SK-N-MC (cell line): ENCODE results near the gene TNFRSF18.

Experiments used
- DNase-seq: peaks from one replicate; pipeline ENCODE4 v3.0.0-alpha.2; 2011; ENCODE audit warnings: low read depth, low spot score
- H3K27ac ChIP-seq: fragments of 200-600 bp; sonication (generic); 2 replicates; pipeline ENCODE4 v1.5.1; 2016; ENCODE audit warnings: mixed run types
- H3K36me3 ChIP-seq: fragments of 200-600 bp; sonication (generic); 2 replicates; pipeline ENCODE4 v1.6.1; 2017; ENCODE audit warnings: antibody characterized with exemption, low read length, mixed read lengths; ENCODE audit not compliant: insufficient read depth
- H3K4me3 ChIP-seq: fragments of 200-600 bp; sonication (generic); 2 replicates; pipeline ENCODE4 v1.5.1; 2016
- H3K9ac ChIP-seq: fragments of 200-600 bp; sonication (generic); 2 replicates; pipeline ENCODE4 v1.8.0; 2017; ENCODE audit warnings: mixed run types, mixed read lengths; ENCODE audit not compliant: insufficient read length
- H3K9me3 ChIP-seq: fragments of 200-600 bp; sonication (generic); 2 replicates; pipeline ENCODE4 v1.6.1; 2017; ENCODE audit warnings: low read depth, mild to moderate bottlenecking, antibody characterized with exemption, low read length, moderate library complexity, mixed read lengths
- EZH2 ChIP-seq: fragments of 200-600 bp; sonication (generic); IDR thresholded peaks from one replicate; pipeline ENCODE4 v1.6.1; 2017; ENCODE audit warnings: antibody characterized with exemption
- FOXP2 ChIP-seq: optimal IDR thresholded peaks from 2 replicates; pipeline ENCODE3; 2011; ENCODE audit warnings: mild to moderate bottlenecking, moderate library complexity; ENCODE audit not compliant: insufficient read depth; ENCODE audit errors: extremely low read length, control extremely low read depth
- POLR2AphosphoS5 ChIP-seq: IDR thresholded peaks from 2 replicates; pipeline ENCODE4 v1.6.1; 2012; ENCODE audit warnings: mild to moderate bottlenecking, low read depth, low read length, borderline replicate concordance

The TNFRSF18 gene

DNA sequence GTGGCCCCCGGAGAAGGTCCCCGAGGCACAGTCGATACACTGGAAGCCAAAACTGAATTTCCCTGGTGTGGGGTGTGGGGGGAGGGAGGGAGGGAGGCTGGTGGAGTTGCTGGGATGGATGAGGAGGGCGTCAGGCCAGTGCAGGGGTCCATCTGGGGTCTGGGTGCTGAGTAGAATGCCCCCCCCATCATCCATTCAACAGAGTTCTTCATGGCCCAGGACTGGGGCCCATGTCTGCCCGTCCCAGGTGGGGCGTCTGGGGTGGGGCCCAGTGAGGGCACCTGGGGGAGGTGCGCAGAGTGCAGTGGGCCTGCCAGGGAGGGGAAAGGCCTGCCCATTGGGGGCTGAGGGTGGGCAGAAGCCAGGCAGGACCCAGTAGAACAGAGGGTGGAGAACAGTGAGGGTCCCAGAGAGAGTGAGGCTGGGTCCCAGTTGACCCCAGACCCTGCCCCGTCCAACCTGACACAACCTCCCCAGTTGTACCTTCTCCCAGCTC is 1.9 kb downstream of the TNFRSF18 start:
- DNase-seq: no peak
- no peaks in the 10 kb centered on the region for H3K9me3 ChIP-seq
- TF ChIP-seq EZH2: no peak
- TF ChIP-seq POLR2AphosphoS5: no peak
- TF ChIP-seq FOXP2: no peak
- H3K9ac ChIP-seq: no peak overlapping the region
- H3K36me3 ChIP-seq: no peaks in the 10 kb centered on the region
- H3K27ac ChIP-seq: no peak overlapping the region
- H3K4me3 ChIP-seq: no peak overlapping the region

DNA sequence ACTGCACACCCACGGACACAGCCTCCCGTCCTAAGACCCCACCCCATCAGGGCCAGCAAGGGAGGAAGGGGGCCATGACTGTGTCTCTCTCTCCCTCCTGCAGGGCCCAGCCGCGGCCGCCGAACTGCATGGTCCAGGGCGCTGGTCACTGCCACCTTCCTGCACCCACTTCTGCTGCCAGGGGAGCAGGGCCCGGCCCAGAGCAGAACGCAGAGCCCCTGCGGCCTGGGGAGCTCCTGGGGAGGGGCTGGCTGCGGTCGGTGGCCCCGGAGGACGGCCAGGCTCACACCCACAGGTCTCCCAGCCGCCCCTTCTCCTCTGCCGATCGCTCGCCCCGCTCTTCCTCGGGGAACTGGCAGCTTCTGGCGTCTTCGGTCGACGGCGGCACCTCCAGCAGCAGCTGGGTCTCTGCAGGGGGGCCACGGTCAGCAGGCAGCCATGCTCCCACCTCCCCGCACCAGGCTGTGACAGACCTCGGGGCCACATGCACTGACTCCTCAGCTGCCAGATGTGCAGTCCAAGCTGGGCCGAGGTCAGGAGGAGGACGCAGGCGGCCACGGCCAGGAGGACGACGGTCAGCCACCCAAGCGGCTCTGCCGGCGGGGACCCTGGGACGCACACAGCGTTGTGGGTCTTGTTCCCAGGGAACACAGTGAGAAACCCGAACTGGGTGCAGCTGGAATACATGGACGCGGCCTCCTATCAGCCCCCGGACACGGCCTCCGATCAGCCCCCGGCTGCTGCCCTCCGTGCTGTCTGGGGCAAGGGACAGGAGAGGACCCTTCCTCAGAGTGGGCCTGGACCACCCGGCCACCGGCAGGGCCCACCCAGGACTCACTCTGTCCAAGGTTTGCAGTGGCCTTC is 2.6 kb downstream of the TNFRSF18 start:
- Histone ChIP-seq H3K4me3 (no peak overlapping the region), H3K36me3 (no peaks in the 10 kb centered on the region), H3K9me3 (no peaks in the 10 kb centered on the region), H3K27ac (no peak overlapping the region), H3K9ac (no peak overlapping the region)
- DNase-seq: no peak
- no peak for TF ChIP-seq POLR2AphosphoS5

- H3K9me3 ChIP-seq: no peaks in the 10 kb centered on the region
- no peak for DNase-seq
- no peaks in the 10 kb centered on the region for H3K36me3 ChIP-seq
- no peak overlapping the region for H3K9ac ChIP-seq
- no peak overlapping the region for H3K4me3 ChIP-seq
- no peak overlapping the region for H3K27ac ChIP-seq
- TF ChIP-seq FOXP2: no peak
- TF ChIP-seq POLR2AphosphoS5: no peak
- no peak for TF ChIP-seq EZH2
Measured at GRCh38 chr1:1202831-1203560, 3.4 kb downstream of the TNFRSF18 start.

DNA sequence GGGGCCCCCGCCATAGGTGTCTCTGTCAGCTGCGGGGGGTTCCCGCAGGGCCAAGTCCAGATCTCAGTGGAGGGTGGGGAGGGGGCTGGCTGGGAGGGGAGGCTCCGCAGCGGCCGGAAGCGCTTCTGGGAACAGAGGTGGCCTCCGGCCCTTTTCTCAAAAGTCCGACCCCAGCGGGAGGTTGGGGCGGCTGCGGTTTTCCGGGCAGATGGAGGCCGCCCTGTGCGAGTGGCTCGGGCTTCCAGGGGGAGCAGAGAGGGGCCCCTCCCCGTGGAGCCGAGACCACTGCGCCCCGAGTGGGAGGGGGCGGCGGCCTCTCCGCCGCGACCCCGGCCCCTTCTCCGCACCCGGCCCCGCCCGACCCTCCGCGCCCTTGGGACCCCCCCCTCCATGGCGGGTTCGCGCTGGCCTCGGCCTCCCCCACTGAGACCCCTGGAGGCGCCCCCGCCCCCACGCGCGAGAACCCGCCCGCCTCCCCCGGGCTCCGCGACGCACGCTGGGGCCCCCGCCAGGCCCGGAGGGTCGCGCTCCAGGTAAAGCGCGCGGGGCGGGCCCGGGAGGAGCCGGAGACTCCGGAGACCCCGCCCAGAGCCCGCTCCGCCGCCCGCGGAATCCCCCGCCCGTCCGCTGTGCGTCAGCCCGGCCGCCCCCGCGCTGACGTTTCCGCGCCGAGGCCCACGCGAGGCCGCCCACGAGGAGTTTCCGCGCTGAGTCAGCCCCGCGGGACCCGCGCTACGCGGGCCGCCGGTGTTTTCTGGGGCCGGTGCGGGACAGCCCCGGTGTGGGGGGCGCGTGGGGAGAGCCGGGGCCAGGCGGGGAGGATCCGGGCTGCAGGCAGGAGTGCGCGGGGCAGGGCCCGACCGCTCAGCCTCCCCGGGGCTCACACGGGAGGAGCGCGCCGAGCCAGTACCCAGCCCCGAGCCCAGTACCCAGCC is 5.2 kb downstream of the TNFRSF18 start:
- Histone ChIP-seq H3K36me3 (no peaks in the 10 kb centered on the region), H3K4me3 (peak overlapping the region; percentile 80), H3K27ac (no peak overlapping the region), H3K9me3 (no peaks in the 10 kb centered on the region), H3K9ac (peak overlapping the region; percentile 55)
- no peak for DNase-seq
- no peak for TF ChIP-seq EZH2
- no peak for TF ChIP-seq FOXP2
- TF ChIP-seq POLR2AphosphoS5: no peak

GRCh38 chr1:1199961-1200875 is 6.2 kb downstream of the TNFRSF18 start:
- no peak for DNase-seq
- no peaks in the 10 kb centered on the region for H3K36me3 ChIP-seq
- H3K9me3 ChIP-seq: no peaks in the 10 kb centered on the region
- no peak overlapping the region for H3K4me3 ChIP-seq
- H3K9ac ChIP-seq: no peak overlapping the region
- TF ChIP-seq FOXP2 (no peak), POLR2AphosphoS5 (no peak), EZH2 (no peak)
- no peak overlapping the region for H3K27ac ChIP-seq

- Histone ChIP-seq H3K9me3 (no peaks in the 10 kb centered on the region), H3K9ac (no peak overlapping the region), H3K36me3 (no peaks in the 10 kb centered on the region), H3K27ac (no peak overlapping the region), H3K4me3 (no peak overlapping the region)
- DNase-seq: no peak
- TF ChIP-seq POLR2AphosphoS5 (no peak), EZH2 (no peak), FOXP2 (no peak)
Measured at GRCh38 chr1:1199141-1199960, 7.0 kb downstream of the TNFRSF18 start.
